Cardiac fibroblast (primary cell): ENCODE data around the gene PRKG1.

ENCODE experiments used
- DNase-seq, 2 donors: peaks; one replicate each; pipeline versions ENCODE4 v3.0.0 to v3.0.0-alpha.2; 2010; ENCODE audit warnings: low read depth in 2 of 2
- H3K4me3 ChIP-seq, 2 donors: replicated peaks in 1 of 2; 1 replicate in 1 of 2; 2 replicates in 1 of 2; pipeline ENCODE4 v1.5.1; 2011; ENCODE audit warnings: low read depth in 2 of 2, low read length in 2 of 2, mild to moderate bottlenecking in 2 of 2, moderate library complexity in 1 of 2
- TF ChIP-seq, protein P1 (sequence below): IDR thresholded peaks from one replicate; pipeline ENCODE4 v1.5.1; 2011; ENCODE audit warnings: low read depth, mild to moderate bottlenecking, low read length, inconsistent platforms

PRKG1 gene

DNA sequence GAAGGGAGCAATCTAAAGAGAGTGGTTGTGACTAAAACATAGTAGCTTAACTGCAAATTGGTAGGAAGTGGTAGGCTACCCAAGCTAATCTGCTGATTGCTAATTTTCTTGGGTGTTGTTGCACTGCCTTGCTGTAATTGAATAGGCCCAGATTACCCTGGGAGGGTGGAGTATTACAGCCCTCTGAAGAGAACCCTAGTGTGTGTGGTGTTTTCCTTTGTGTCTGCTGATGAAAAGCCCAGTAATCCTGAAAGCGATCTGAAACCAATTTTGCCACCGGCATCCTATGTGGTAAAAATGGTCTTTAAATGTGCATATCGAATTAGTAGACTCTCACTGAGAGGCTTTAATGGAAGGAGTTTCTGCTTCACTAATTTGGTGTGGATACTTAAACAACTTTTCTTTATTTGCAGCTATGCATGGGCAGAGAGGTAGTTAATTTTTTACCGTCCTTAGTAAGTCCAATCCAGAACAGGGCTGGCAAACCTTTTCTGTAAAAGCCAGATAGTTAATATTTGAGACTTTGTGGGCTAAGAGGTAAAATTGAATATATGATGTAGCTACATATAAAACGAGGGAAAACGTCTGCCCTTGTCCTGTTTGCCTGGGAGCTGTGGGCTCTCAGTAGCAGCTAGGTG is 532.7 kb downstream of the PRKG1 start:
- DNase-seq: no peak
- no peak overlapping the region for H3K4me3 ChIP-seq
- TF ChIP-seq, protein P1, sequence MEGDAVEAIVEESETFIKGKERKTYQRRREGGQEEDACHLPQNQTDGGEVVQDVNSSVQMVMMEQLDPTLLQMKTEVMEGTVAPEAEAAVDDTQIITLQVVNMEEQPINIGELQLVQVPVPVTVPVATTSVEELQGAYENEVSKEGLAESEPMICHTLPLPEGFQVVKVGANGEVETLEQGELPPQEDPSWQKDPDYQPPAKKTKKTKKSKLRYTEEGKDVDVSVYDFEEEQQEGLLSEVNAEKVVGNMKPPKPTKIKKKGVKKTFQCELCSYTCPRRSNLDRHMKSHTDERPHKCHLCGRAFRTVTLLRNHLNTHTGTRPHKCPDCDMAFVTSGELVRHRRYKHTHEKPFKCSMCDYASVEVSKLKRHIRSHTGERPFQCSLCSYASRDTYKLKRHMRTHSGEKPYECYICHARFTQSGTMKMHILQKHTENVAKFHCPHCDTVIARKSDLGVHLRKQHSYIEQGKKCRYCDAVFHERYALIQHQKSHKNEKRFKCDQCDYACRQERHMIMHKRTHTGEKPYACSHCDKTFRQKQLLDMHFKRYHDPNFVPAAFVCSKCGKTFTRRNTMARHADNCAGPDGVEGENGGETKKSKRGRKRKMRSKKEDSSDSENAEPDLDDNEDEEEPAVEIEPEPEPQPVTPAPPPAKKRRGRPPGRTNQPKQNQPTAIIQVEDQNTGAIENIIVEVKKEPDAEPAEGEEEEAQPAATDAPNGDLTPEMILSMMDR: no peak

DNA sequence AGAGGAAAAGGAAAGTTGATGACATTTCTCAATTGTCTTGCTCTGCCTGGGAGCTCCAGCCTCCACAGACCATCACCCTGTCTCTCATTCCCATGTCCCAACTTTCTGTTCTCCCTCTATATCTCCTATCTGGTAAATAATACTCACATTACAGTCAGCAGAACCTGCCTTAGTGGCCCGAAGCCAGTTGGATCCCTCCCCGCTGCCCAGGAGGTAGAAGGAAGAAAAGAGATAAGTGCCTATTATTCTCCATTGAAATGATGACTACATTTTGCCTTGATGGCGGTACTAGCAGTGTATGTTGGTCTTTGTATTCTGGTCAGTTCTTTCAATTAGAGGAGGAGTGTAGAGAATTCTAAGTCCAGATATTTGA is 533.2 kb downstream of the PRKG1 start:
- TF ChIP-seq, protein P1: no peak
- no peak overlapping the region for H3K4me3 ChIP-seq
- no peak for DNase-seq

DNA sequence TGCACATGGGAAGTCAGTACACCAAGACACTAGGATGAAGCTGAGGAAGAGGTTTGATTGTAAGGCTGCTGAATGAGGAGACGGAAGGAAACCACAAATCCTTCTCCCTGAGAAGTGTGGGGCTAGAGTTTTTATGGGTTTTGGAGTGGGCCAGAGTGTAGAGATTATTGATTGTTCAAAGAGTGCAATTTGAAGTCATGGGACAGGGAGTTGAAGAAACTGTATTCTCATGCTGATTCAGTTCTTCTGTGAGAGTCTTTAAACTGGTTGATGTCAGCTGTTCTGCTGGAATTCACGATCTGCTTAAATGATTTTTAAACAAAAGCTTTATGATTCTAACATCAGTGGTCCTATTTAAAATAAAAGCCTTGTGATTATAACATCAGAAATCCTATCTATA is 533.9 kb downstream of the PRKG1 start:
- no peak for DNase-seq
- H3K4me3 ChIP-seq: no peak overlapping the region
- TF ChIP-seq, protein P1: no peak

DNA sequence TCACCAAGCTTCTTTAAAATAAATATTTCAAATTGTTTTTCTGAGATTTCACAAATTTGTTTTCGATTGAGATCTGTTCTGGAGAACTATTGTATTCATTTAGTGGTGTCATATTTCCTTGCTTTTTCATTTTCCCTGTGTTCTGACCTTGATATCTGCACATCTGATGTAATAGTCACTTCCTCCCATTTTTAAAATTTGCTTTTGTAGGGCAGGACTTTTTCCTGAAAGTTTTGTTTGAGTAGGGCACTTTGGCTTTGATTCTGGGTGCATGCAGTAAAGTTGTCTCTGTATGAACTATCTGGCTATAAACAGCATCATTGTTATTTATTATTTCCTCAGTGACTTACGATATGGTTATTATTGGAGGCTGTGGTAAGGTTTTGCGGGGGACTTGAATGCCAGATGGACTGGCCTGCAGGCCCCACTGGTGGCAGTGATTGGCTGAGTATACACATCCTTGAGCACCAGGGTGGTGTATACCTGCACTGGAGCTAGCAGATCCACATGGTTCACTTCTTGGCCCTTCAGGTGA is 541.5 kb downstream of the PRKG1 start:
- TF ChIP-seq, protein P1: no peak
- no peak overlapping the region for H3K4me3 ChIP-seq
- peak; percentile 21 to 24 for DNase-seq

DNA sequence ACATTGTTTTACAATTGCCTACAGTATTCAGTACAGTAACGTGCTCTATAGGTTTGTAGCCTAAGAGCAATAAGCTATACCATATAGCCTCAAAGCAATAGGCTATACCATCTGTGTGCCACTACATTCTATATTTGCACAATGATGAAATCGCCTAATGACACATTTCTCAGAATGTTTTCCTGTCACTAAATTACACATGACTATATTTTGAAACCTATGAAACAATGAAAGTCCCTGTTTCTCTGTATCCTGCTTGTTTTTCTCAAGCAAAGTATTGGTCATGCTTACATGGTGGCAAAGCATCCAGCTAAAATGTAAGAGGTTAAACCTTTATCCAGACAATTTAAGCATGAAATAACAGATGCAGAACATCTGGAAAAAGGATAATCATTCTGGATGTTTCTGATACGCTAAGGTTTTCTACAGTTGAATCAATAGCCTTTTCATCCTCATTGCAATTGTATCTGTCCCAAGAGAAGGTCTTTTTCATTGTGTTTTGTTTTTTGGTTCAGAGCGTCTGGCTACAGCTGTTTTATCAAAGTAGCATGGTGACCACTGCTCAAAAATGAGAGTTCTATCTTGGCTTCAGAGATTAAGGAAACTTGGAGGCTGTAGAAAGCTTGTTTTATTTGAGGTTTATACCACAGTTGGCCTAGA is 543.4 kb downstream of the PRKG1 start:
- TF ChIP-seq, protein P1: no peak
- DNase-seq: no peak
- H3K4me3 ChIP-seq: no peak overlapping the region

DNA sequence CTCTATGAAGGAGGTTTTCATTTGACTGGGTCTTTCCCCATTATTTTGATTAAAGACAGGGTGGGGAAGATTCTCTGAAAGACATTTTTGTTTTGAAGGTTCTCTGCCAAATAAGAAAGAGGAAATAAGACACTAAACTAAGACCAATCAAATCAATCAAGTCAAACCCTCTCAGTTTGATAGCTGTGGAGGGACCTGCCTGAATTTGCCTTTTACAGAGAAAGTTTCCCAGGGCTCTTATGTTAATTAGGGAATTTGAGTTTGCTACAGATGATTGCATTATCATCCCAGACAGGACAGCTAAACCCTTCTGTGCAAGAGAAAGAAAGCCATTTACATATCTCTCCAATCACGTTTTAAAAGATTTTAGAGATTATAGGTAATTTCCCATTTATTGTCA is 545.1 kb downstream of the PRKG1 start:
- H3K4me3 ChIP-seq: no peak overlapping the region
- TF ChIP-seq, protein P1: no peak
- no peak for DNase-seq
